Lower leg skin (tissue), 3 donors: Measurements from ENCODE around the gene MAGEA12.
"Not testable (repeated sequence)": the region's sequence is repeated elsewhere in the genome, so short reads cannot be mapped to it uniquely, and the experiment has no call there.

Experiments
- POLR2A ChIP-seq, 2 donors: fragments of 450-650 bp; IDR thresholded peaks; one replicate each; pipeline ENCODE4 v1.6.1; 2016 to 2017; ENCODE audit warnings: antibody characterized with exemption in 2 of 2, mild to moderate bottlenecking in 1 of 2, moderate library complexity in 1 of 2
- TF ChIP-seq, protein P1 (sequence below), 3 donors: fragments of 450-650 bp; IDR thresholded peaks; one replicate each; pipeline ENCODE4 v1.5.1; 2016; ENCODE audit warnings: antibody characterized with exemption in 3 of 3, mild to moderate bottlenecking in 3 of 3, moderate library complexity in 2 of 3

DNA sequence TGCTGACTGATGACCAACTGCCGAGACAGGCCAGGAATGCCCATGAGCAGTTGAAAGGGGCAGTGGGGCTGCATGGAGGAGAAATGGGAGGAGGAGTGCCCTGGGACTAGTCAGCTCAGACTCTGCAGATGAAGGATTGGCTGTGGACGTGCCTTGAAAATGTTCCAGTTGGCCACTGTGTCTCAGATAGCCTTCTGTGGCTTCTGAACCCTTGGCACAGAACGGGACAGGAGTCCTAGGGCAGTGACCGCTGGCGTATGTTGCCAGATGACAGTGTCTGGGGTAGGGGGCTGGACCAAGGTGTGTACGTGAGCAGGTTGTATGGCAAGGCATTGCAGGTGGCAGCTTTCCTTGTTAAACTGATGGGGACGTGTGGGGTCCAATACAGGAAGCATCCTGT, 27.1 kb upstream of the MAGEA12 start:
- TF ChIP-seq, protein P1, sequence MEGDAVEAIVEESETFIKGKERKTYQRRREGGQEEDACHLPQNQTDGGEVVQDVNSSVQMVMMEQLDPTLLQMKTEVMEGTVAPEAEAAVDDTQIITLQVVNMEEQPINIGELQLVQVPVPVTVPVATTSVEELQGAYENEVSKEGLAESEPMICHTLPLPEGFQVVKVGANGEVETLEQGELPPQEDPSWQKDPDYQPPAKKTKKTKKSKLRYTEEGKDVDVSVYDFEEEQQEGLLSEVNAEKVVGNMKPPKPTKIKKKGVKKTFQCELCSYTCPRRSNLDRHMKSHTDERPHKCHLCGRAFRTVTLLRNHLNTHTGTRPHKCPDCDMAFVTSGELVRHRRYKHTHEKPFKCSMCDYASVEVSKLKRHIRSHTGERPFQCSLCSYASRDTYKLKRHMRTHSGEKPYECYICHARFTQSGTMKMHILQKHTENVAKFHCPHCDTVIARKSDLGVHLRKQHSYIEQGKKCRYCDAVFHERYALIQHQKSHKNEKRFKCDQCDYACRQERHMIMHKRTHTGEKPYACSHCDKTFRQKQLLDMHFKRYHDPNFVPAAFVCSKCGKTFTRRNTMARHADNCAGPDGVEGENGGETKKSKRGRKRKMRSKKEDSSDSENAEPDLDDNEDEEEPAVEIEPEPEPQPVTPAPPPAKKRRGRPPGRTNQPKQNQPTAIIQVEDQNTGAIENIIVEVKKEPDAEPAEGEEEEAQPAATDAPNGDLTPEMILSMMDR (IDR thresholded peaks at IDR 0.05): not testable (repeated sequence)
- TF ChIP-seq POLR2A (IDR thresholded peaks at IDR 0.05): not testable (repeated sequence)
